Large intestine (tissue), 3 donors: ENCODE measurements around the gene UGGT1. TPM values are rescaled to one million over a fixed set of nuclear protein-coding genes. Genes with fewer than 3 reads are reported as not detected.
A peak's percentile ranks its signal among the peaks of the same experiment; 100 is the strongest.

Experiments used
- DNase-seq, 2 donors: peaks; one replicate each; pipeline versions ENCODE4 v3.0.0 to v3.0.0-alpha.2; 2013
- H3K27ac ChIP-seq: one replicate; pipeline ENCODE4 v1.5.1; 2013; ENCODE audit warnings: low read length
- H3K27me3 ChIP-seq: 2 replicates; pipeline ENCODE4 v1.6.1; 2013; ENCODE audit warnings: low read length; ENCODE audit not compliant: control insufficient read depth, insufficient read depth
- H3K36me3 ChIP-seq: 2 replicates; pipeline ENCODE4 v1.6.1; 2013; ENCODE audit warnings: low read length; ENCODE audit not compliant: control insufficient read depth, insufficient read depth
- H3K4me1 ChIP-seq: one replicate; pipeline ENCODE4 v1.6.1; 2013; ENCODE audit warnings: low read length; ENCODE audit not compliant: control insufficient read depth, insufficient read depth
- H3K4me3 ChIP-seq: one replicate; pipeline ENCODE4 v1.5.1; 2013; ENCODE audit warnings: low read length
- H3K9me3 ChIP-seq: one replicate; pipeline ENCODE4 v1.6.1; 2013; ENCODE audit warnings: mild to moderate bottlenecking, low read depth, low read length, moderate library complexity; ENCODE audit not compliant: control insufficient read depth
- WGBS: methylation state at CpG from one replicate; pipeline ENCODE4 v1.1.5; 2013; ENCODE audit warnings: low lambda C conversion rate; ENCODE audit not compliant: insufficient coverage; 5-methylcytosine and 5-hydroxymethylcytosine counted together
- polyA plus RNA-seq: library from polyadenylated mRNA; unstranded; fragments of 120-200 nt; gene quantifications from one replicate; pipeline ENCODE4 v1.2.1, GENCODE V29; 2013

UGGT1 gene
- polyA plus RNA-seq, 1 donor = 21.1 TPM

DNA sequence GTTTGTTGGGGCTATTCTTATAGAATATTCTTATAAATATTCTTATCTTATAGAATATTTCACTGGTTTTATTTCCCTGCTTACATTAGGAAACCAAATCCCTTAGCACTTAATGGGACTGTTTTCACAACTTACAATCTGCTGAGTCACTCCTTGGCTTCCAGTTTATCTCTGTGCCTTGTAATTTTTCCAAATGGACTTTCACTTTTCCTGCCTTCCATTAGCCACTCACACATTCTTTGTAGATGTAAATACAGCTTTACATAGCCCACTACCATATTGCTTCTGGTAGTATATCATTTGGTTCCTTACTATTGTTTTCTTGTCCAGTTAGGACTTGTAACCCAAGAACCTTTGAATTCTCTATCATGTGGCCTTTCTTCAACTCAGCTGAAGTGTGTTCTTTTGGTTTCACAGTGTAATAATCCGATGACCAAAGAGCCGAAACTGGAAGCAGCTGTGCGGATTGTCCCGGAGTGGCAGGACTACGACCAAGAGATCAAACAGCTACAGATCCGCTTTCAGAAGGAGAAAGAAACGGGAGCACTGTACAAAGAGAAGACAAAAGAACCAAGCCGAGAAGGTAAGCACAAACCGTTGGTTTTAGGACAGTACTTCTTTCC is 96.1 kb downstream of the UGGT1 start:
- Histone ChIP-seq H3K36me3 (peaks cover 45% of the 10 kb centered on the region), H3K27me3 (no peaks in the 10 kb centered on the region), H3K9me3 (no peaks in the 10 kb centered on the region), H3K27ac (no peak overlapping the region), H3K4me3 (no peak overlapping the region), H3K4me1 (no peaks in the 10 kb centered on the region)
- WGBS = 100% methylated on average over 3 of the region's 9 CpGs
- no peak for DNase-seq

DNA sequence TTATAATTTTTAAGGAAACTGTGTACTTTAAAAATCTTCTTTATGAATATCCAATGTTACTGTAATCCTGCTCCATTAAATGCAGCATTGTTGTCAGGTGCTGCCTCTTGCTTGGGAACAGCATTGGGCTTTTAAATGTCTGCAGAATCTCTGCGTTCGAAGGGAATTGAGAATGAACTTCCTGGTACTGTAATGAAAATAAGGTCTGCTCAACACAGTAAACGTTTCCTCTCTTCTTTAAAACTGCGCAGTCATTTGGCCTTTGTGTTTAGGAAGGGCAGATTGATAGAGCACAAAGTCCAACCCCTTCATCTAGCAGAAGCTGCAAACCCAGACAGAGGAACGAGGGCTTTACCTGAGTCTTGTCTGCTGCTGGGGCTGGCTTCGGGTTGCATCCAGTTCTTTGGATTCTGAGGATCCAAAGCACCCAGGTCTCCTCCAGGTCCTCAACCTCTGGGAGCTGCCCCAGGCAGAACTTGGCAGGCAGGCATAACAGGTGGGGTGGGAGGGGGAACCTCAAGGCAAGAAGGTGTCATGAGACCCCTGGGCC is 104.5 kb downstream of the UGGT1 start:
- H3K4me3 ChIP-seq = no peak overlapping the region
- peak; percentile 59 to 85 for DNase-seq
- H3K4me1 ChIP-seq = peaks cover 20% of the 10 kb centered on the region
- H3K9me3 ChIP-seq = no peaks in the 10 kb centered on the region
- H3K27ac ChIP-seq = peak overlapping the region; percentile 33
- WGBS = no CpG with 5 or more reads among the region's 6 CpGs
- H3K36me3 ChIP-seq = peaks cover 8% of the 10 kb centered on the region
- no peaks in the 10 kb centered on the region for H3K27me3 ChIP-seq

DNA sequence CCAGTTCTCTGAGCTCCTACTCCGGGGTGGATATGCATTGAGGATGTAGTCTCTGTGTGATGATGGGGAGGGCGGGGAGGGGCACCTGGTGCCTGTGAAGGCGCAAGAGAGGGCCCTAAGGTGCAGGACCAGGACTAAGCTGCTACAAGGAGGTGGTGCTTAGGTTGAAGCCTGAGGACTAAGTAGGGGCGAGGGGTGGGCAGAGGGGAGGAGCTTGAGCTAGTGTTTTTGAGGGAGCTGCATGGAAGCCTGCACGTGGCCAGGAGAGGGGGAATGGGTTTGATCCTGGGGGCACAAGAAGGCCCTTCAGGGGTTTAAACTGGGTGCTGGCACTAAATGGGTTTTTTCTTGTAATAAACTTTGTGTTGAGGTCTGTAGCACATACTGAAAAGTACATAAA is 105.0 kb downstream of the UGGT1 start:
- no peak for DNase-seq
- Histone ChIP-seq H3K9me3 (no peaks in the 10 kb centered on the region), H3K27ac (peak overlapping the region; percentile 33), H3K36me3 (peaks cover 3% of the 10 kb centered on the region), H3K4me1 (peaks cover 20% of the 10 kb centered on the region), H3K27me3 (no peaks in the 10 kb centered on the region), H3K4me3 (no peak overlapping the region)
- WGBS = 60% methylated on average over 1 of the region's 5 CpGs

DNA sequence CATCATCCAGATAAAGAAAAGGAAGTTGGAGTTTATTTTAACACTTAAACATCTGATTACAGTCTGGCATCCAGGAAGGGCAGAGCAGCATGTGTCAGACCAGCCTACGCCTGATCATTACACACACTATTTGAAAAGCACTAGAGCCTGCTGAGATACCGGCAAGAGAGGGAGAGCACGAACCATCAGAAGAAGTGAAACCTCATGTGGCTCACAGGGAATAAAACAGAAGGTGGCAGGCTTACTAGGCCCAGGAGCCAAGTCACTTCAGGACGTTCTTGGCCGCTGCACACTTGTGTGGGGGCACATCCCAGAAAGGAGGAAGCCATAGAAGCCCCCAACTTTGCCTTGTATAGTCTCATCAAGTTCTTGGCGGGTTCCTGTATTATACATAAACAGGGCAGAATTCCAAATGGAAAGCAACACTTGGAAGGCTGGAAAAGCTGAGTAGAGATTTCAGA is 105.5 kb downstream of the UGGT1 start:
- Histone ChIP-seq H3K27ac (peak overlapping the region; percentile 33), H3K4me3 (no peak overlapping the region), H3K4me1 (peaks cover 20% of the 10 kb centered on the region), H3K36me3 (peaks cover 3% of the 10 kb centered on the region), H3K9me3 (no peaks in the 10 kb centered on the region), H3K27me3 (no peaks in the 10 kb centered on the region)
- peak; percentile 66 to 84 for DNase-seq
- no CpG with 5 or more reads among the region's 6 CpGs for WGBS

DNA sequence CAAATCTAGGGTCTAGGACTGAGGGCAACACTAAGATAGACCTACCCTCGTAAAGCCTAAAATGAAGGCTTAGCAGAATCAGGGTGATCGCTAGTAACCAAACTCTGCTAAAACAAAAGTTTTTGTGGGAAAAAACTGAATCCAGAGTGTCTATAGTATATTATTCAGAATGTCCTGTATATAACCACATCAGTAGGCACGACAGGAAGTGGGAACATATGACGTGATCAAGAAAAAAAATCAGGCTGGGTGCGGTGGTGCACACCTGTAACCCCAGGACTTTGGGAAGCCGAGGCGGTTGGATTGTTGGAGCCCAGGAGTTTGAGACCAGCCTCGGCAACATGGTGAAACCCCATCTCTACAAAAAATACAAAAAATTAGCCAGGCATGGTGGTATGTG is 106.1 kb downstream of the UGGT1 start:
- H3K36me3 ChIP-seq = no peaks in the 10 kb centered on the region
- DNase-seq = no peak
- H3K27ac ChIP-seq = peak overlapping the region; percentile 33
- peaks cover 20% of the 10 kb centered on the region for H3K4me1 ChIP-seq
- H3K4me3 ChIP-seq = no peak overlapping the region
- no CpG with 5 or more reads among the region's 8 CpGs for WGBS
- H3K27me3 ChIP-seq = no peaks in the 10 kb centered on the region
- no peaks in the 10 kb centered on the region for H3K9me3 ChIP-seq

DNA sequence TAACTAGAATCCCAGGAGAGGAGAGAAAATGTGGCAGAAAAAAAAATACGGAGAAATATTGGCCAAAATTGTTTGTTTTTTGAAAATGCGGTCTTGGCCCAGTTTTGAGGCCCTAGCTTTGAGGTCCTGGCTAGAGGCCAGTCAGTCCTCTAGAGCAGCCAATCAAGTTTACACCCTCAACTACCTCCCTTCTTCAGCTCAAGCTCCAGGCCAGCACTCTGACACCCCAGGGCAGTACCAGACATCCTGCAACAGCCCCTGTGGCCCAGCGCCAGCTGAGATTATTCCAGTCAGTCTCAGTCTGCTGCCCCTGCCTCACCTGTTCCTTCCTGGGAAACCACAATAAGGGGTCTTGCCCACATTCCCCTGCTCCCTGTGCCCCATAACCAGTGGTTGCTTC is 107.7 kb downstream of the UGGT1 start:
- H3K4me1 ChIP-seq = peaks cover 20% of the 10 kb centered on the region
- no peak overlapping the region for H3K27ac ChIP-seq
- H3K36me3 ChIP-seq = no peaks in the 10 kb centered on the region
- H3K9me3 ChIP-seq = no peaks in the 10 kb centered on the region
- 100% methylated on average over 2 of the region's 3 CpGs for WGBS
- no peak overlapping the region for H3K4me3 ChIP-seq
- no peak for DNase-seq
- no peaks in the 10 kb centered on the region for H3K27me3 ChIP-seq

DNA sequence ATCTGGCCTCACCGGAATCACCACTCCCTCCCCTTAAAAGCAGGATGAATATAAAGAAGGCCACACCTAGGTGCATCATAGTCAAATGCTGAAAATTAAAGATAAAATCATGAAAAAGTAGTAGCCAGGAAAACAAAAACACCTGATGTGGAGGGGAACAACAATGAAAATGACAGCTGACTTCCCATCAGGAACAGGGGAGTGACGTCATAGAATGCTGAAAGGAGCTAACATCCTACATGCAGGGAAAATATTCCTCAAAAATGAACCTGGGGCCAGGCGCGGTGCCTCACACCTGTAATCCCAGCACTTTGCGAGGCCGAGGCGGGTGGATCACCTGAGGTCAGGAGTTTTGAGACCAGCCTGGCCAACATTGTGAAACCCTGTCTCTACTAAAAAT is 108.1 kb downstream of the UGGT1 start:
- no peak for DNase-seq
- Histone ChIP-seq H3K27ac (no peak overlapping the region), H3K4me3 (no peak overlapping the region), H3K9me3 (no peaks in the 10 kb centered on the region), H3K27me3 (no peaks in the 10 kb centered on the region), H3K4me1 (peaks cover 20% of the 10 kb centered on the region), H3K36me3 (no peaks in the 10 kb centered on the region)
- WGBS = no CpG with 5 or more reads among the region's 7 CpGs

DNA sequence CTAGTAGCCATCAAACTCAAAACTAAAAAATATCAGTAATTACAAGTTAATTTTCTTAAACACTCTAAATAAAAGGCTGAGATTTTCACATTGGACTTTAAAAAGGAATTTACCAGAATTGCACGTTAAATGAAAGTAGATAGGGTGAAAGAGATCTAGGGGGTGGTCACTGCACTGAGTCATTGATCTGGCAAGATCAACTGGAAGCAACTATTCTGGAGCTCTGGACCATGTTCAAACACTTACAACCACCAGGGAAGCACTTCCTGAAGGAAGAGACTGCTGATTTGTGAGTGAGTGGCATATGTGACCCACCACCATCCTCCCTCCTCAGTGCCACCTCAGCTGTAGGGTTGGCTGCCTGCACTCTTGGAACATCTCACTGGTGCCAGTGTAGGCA is 111.8 kb downstream of the UGGT1 start:
- WGBS = no CpG with 5 or more reads among the region's 1 CpG
- Histone ChIP-seq H3K4me3 (no peak overlapping the region), H3K9me3 (peaks cover under 1% of the 10 kb centered on the region), H3K27me3 (no peaks in the 10 kb centered on the region), H3K36me3 (no peaks in the 10 kb centered on the region), H3K27ac (no peak overlapping the region), H3K4me1 (no peaks in the 10 kb centered on the region)
- DNase-seq = no peak

DNA sequence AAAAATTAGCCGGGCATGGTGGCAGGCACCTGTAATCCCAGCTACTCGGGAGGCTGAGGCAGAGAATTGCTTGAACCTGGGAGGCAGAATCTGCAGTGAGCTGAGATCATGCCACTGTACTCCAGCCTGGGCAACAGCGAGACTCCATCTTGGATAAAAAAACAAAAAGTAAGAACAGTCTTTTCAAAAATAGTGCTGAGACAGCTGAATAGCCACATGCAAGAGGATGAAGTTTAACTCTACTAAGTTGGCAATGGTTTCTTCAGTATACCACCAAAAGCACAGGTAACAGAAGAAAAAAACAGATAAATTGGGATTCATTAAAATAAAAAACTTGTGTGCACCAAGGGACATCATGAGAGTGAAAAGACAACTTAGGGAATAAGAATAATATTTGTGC is 115.2 kb downstream of the UGGT1 start:
- H3K4me1 ChIP-seq = no peaks in the 10 kb centered on the region
- no CpG with 5 or more reads among the region's 3 CpGs for WGBS
- no peak for DNase-seq
- H3K36me3 ChIP-seq = no peaks in the 10 kb centered on the region
- H3K27ac ChIP-seq = no peak overlapping the region
- no peak overlapping the region for H3K4me3 ChIP-seq
- H3K9me3 ChIP-seq = peaks cover 17% of the 10 kb centered on the region
- no peaks in the 10 kb centered on the region for H3K27me3 ChIP-seq

DNA sequence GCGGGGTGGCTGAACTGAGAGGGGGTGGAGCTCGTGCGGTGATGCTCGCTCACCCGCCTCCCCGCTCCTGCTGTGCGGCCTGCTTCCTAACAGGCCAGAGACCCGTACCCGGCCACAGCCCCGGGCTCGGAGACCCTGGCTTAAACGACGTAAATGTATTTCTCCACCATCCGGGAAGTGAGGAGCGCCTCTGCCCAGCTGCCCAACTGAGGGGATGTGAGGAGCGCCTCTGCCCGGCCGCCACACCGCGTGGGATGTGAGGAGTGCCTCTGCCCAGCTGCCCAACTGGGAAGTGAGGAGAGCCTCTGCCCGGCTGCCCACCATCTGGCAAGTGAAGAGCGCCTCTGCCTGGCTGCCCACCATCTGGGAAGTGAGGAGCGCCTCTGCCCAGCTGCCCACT is 117.0 kb downstream of the UGGT1 start:
- no peak for DNase-seq
- H3K9me3 ChIP-seq = peaks cover 17% of the 10 kb centered on the region
- H3K27ac ChIP-seq = no peak overlapping the region
- WGBS = no CpG with 5 or more reads among the region's 23 CpGs
- H3K4me3 ChIP-seq = no peak overlapping the region
- H3K36me3 ChIP-seq = no peaks in the 10 kb centered on the region
- H3K27me3 ChIP-seq = no peaks in the 10 kb centered on the region
- no peaks in the 10 kb centered on the region for H3K4me1 ChIP-seq
